ENCODE results near the gene PGR.
A peak's percentile ranks its signal among the peaks of the same experiment; 100 is the strongest.

Gene PGR

DNA sequence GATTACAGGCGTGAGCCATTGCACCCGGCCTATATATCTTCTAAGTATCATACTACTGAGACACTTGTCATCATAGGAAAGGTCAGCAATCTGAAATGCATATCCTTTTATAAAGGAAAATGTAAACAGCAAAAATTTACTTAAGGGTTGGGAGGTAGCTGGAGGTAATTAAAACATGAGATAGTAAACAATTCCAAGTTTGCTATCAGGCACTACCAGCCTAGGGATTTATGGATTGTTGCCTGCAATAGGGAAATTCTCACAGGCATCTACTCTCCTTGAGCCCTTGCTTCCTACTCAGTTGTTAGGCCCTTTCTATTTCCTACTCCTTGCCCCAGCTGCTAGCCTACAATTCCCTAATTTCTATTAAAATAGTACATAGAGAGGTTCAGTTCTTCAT is 16.1 kb downstream of the PGR start:
- no peak overlapping the region for H3K4me3 ChIP-seq (ENCODE audit: control insufficient read depth, low read depth, low read length)
- no peak for TF ChIP-seq CTCF (conservative IDR thresholded peaks at IDR 0.05; ENCODE audit: control insufficient read depth, insufficient read depth, low read depth, low read length)
- DNase-seq (ENCODE audit: low read depth), result no peak

GRCh38 chr11:101104716-101105115 is 24.9 kb downstream of the PGR start:
- no peak for TF ChIP-seq CTCF (conservative IDR thresholded peaks at IDR 0.05; ENCODE audit: control insufficient read depth, insufficient read depth, low read depth, low read length)
- DNase-seq (ENCODE audit: low read depth), result no peak
- H3K4me3 ChIP-seq (ENCODE audit: control insufficient read depth, low read depth, low read length), result no peak overlapping the region

DNA sequence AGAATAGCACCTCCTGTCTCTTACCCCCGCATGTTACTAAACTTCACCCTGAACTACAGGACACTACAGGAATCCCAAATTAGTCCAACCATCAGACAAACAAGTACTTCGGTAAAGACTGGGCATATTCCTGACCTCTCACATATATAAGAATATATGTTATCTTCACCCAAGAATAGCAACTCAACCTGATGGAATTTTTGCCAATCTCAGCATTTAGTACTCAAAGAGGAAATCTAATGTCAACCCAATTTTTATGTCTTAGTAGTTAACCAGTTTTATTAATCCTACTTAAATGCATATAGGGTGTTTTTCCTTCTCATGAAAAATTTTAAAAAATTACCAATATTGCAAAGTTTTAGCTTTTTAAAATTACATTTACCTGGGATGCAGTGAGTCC is 26.2 kb downstream of the PGR start:
- no peak for TF ChIP-seq CTCF (conservative IDR thresholded peaks at IDR 0.05; ENCODE audit: control insufficient read depth, insufficient read depth, low read depth, low read length)
- H3K4me3 ChIP-seq (ENCODE audit: control insufficient read depth, low read depth, low read length), result no peak overlapping the region
- no peak for DNase-seq (ENCODE audit: low read depth)

GRCh38 chr11:101100601-101101000 is 29.0 kb downstream of the PGR start:
- DNase-seq (ENCODE audit: low read depth), result no peak
- H3K4me3 ChIP-seq (ENCODE audit: control insufficient read depth, low read depth, low read length), result no peak overlapping the region
- no peak for TF ChIP-seq CTCF (conservative IDR thresholded peaks at IDR 0.05; ENCODE audit: control insufficient read depth, insufficient read depth, low read depth, low read length)

DNA sequence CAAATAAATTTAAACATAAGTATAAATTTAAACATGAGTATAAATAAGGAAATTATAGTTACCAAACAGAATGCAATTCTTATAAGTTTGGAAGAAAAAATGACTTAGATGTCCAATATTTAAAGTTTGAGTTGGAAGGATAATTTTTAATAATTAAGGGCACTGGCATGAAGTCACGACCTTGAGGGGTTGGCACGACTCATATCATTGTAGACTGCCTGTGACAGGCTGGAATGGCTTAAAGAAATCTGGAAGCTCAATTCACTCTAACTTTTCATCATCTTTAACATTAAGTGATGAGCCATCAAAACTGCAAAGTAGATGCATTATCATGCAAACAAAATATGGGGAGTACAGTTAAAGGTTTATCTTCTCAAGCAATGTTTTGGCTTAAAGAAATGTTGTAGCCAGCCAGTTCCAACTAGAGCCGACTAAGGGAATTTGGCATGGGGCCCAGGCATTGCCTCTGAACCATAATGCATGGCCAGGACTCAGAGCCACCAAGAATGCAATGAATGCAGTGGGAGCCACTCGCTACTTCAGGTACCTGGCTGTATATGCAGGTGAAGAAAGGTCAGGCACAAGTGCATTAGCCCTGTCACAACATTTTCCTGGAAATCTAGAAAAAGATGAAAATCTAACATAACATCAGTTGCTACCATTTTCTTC is 33.4 kb downstream of the PGR start:
- H3K4me3 ChIP-seq (ENCODE audit: control insufficient read depth, low read depth, low read length), result no peak overlapping the region
- peak; percentile 6 for DNase-seq (ENCODE audit: low read depth)
- no peak for TF ChIP-seq CTCF (conservative IDR thresholded peaks at IDR 0.05; ENCODE audit: control insufficient read depth, insufficient read depth, low read depth, low read length)

GRCh38 chr11:101091781-101092180 is 37.8 kb downstream of the PGR start:
- H3K4me3 ChIP-seq (ENCODE audit: control insufficient read depth, low read depth, low read length), result no peak overlapping the region
- DNase-seq (ENCODE audit: low read depth), result no peak
- no peak for TF ChIP-seq CTCF (conservative IDR thresholded peaks at IDR 0.05; ENCODE audit: control insufficient read depth, insufficient read depth, low read depth, low read length)

Measured in fibroblast of mammary gland (primary cell).